Lung microvascular endothelial cell (primary cell): ENCODE results near the gene CHID1. TPM values are rescaled to one million over a fixed set of nuclear protein-coding genes. Genes with fewer than 3 reads are reported as not detected.
A peak's percentile ranks its signal among the peaks of the same experiment; 100 is the strongest.

ENCODE experiments used
- DNase-seq, 2 donors: peaks; one replicate each; pipeline versions ENCODE4 v3.0.0 to v3.0.0-alpha.2; 2010; ENCODE audit warnings: low read depth in 2 of 2
- total RNA-seq: library from RNA; depleted of rRNA; stranded (reverse); fragments of >200 nt; gene quantifications from 2 replicates; pipeline ENCODE4 v1.2.1, GENCODE V29; 2014

Gene CHID1
- total RNA-seq, 1 donor from 2014 or later = 42.3 TPM

GRCh38 chr11:888310-889212 is 22.0 kb downstream of the CHID1 start:
- DNase-seq = no peak

GRCh38 chr11:887589-887988 is 23.0 kb downstream of the CHID1 start:
- no peak for DNase-seq

GRCh38 chr11:886568-886967 is 24.0 kb downstream of the CHID1 start:
- DNase-seq = no peak

- DNase-seq = no peak
Measured at GRCh38 chr11:884578-885070, 26.0 kb downstream of the CHID1 start.

GRCh38 chr11:883527-883926 is 27.1 kb downstream of the CHID1 start:
- DNase-seq = no peak

- DNase-seq = no peak
Measured at GRCh38 chr11:882596-882995, 28.0 kb downstream of the CHID1 start.

- DNase-seq = no peak
Measured at GRCh38 chr11:880447-880846, 30.2 kb downstream of the CHID1 start.

GRCh38 chr11:877565-877964 is 33.0 kb downstream of the CHID1 start:
- DNase-seq = peak in 1 of 2 donors; percentile 23

GRCh38 chr11:876545-876944 is 34.1 kb downstream of the CHID1 start:
- peak in 1 of 2 donors; percentile 62 for DNase-seq

GRCh38 chr11:875769-876301 is 34.8 kb downstream of the CHID1 start:
- DNase-seq = no peak

- no peak for DNase-seq
Measured at GRCh38 chr11:875203-875602, 35.4 kb downstream of the CHID1 start.

GRCh38 chr11:873706-874105 is 36.9 kb downstream of the CHID1 start:
- DNase-seq = no peak

GRCh38 chr11:872799-873198 is 37.8 kb downstream of the CHID1 start:
- DNase-seq = no peak

GRCh38 chr11:871472-871871 is 39.1 kb downstream of the CHID1 start:
- DNase-seq = no peak

GRCh38 chr11:870418-870817 is 40.2 kb downstream of the CHID1 start:
- DNase-seq = no peak

- peak in 1 of 2 donors; percentile 24 for DNase-seq
Measured at GRCh38 chr11:870127-870413, 40.5 kb downstream of the CHID1 start.

- DNase-seq = no peak
Measured at GRCh38 chr11:869399-870126, 41.0 kb downstream of the CHID1 start.

- DNase-seq = no peak
Measured at GRCh38 chr11:868802-869201, 41.8 kb downstream of the CHID1 start.

- no peak for DNase-seq
Measured at GRCh38 chr11:868394-868793, 42.2 kb downstream of the CHID1 start.

- no peak for DNase-seq
Measured at GRCh38 chr11:867856-868358, 42.7 kb downstream of the CHID1 start.

GRCh38 chr11:866481-866880 is 44.1 kb downstream of the CHID1 start:
- DNase-seq = no peak
